Heart left ventricle (tissue), 13 donors: ENCODE results near the gene EVI2B.

Experiments
- CTCF ChIP-seq, 12 donors: fragments of 200-600 bp; sonication (generic) in 4 of 12; IDR thresholded peaks; one replicate each; pipeline versions ENCODE4 v1.5.0 to v1.8.0; 2018 to 2022; ENCODE audit warnings: antibody characterized with exemption in 12 of 12, mild to moderate bottlenecking in 5 of 12
- POLR2A ChIP-seq, 2 donors: fragments of 450-650 bp; IDR thresholded peaks; one replicate each; pipeline ENCODE4 v1.6.1; 2017; ENCODE audit warnings: antibody characterized with exemption in 2 of 2, mild to moderate bottlenecking in 2 of 2, moderate library complexity in 2 of 2
- donor health status: ischemic (EF 13 %, LVEDD 7.1; RV severe dilation, severe dysfunction).
- donor health status: DM: no; HTN: yes; CAD: no.
- donor health status: DM: no; HTN: no; CAD: no.
- donor health status: ischemic (EF 25% LVEDD 6.9; RV normal size, moderate dysfunction).
- donor health status: ischemic (EF 25% LVEDD 5.7; RV mildly dilated, moderate dysfunction).
- donor health status: ischemic (EF 35%, LVEDD 5.7; RV mildly dilated, moderate dysfunction).
- donor health status: nonischemic (EF 11% LVEDD 7.7; RV severe dilation, severe dysfunction).
- donor health status: DM: yes; HTN: yes; CAD: no.
- donor health status: PGD.
- donor health status: ischemic (EF 29% LVEDD 5.4; RV normal size, mild dysfunction).
- donor health status: nonischemic (EF 23%, LVEDD 6.1; RV moderate dilation, normal function).

GRCh38 chr17:31294820-31295488 lies 18.9 kb downstream of the EVI2B start:
- no peak for TF ChIP-seq POLR2A (IDR thresholded peaks at IDR 0.05)
- TF ChIP-seq CTCF (IDR thresholded peaks at IDR 0.05) = no peak
